Measurements from ENCODE around the gene SNAI3.

SNAI3 gene

DNA sequence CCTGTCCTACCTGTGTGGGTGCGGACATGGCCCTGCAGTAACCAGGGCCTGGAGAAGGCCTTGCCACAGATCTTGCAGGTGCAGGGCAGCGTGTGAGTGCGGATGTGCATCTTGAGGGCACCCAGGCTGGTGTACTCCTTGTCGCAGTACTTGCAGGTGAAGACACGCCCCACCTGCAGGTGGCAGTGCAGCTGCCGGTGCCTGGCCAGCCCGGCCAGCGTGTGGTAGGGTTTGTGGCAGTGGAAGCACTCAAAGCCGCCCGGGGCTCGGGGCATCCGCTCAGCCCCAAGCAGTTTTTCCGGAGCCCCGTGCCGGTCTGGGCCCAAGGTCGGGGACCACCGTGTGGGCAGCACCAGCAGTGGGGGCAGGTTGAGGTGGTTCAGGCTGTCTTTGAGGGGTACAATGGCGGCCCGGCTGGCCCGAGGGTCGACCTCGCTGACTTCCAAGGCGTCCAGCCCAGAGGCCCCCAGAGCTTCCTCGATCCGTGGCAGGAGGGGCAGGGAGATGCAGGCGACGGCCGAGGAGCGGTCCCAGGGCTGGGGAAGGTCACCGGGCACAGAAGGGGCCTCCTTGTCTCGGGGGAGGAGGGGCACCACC, 5.1 kb downstream of the SNAI3 start:
- Histone ChIP-seq H3K27ac (ENCODE audit: low read length) (peak overlapping the region; percentile 68), H3K4me1 (ENCODE audit: low read length) (peaks cover 42% of the 10 kb centered on the region), H3K4me2 (ENCODE audit: low read length) (peak overlapping the region; percentile 95), H3K9ac (ENCODE audit: low read length) (peak overlapping the region; percentile 62), H3K4me3 (ENCODE audit: low read length) (peak overlapping the region; percentile 74), H4K20me1 (ENCODE audit: insufficient read depth, low read length) (no peaks in the 10 kb centered on the region), H3K27me3 (ENCODE audit: low read depth, low read length) (peaks cover 24% of the 10 kb centered on the region), H3K9me3 (ENCODE audit: insufficient read depth, low read length) (no peaks in the 10 kb centered on the region), H2AFZ (ENCODE audit: low read depth, low read length) (0 out of 2 replicates have a peak overlapping the region, but pooled peaks have one; percentile 3), H3K36me3 (replicated peaks; ENCODE audit: low read depth, low read length) (no peaks in the 10 kb centered on the region), H3K79me2 (ENCODE audit: low read length) (no peaks in the 10 kb centered on the region)
- peak; percentile 75 for TF ChIP-seq CTCF (IDR thresholded peaks at IDR 0.05; ENCODE audit: low read depth, low read length)
- TF ChIP-seq EZH2phosphoT487 (IDR thresholded peaks at IDR 0.05; ENCODE audit: low read depth): no peak

DNA sequence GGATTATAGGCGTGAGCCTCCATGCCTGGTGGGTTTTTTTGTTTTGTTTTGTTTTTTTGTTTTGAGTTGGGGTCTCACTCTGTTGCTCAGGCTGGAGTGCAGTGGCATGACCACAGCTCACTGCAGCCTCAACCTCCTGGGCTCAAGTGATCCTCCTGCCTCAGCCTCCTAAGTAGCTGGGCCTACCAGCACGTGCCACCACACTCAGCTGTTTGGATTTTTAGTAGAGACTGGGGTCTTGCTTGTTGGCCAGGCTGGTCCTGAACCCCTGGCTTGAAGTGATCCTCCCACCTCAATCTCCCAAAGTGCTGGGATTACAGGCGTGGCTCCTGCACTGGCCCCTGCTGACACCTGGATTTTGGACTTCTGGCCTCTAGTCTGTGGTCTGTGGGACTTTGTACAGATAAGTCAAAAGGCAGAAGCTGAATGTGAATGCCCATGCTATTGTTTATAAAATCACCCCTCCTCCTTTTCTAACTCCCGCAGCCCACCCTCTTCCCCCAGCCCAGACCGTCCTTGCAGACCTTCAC, 5.7 kb downstream of the SNAI3 start:
- H3K27ac ChIP-seq (ENCODE audit: low read length): no peak overlapping the region
- no peaks in the 10 kb centered on the region for H4K20me1 ChIP-seq (ENCODE audit: insufficient read depth, low read length)
- peaks cover 39% of the 10 kb centered on the region for H3K4me1 ChIP-seq (ENCODE audit: low read length)
- H3K4me2 ChIP-seq (ENCODE audit: low read length): peak overlapping the region; percentile 95
- H2AFZ ChIP-seq (ENCODE audit: low read depth, low read length): no peak overlapping the region
- peak overlapping the region; percentile 62; the same call in 1 of the 2 replicates for H3K9ac ChIP-seq (ENCODE audit: low read length)
- TF ChIP-seq EZH2phosphoT487 (IDR thresholded peaks at IDR 0.05; ENCODE audit: low read depth): no peak
- no peak for TF ChIP-seq CTCF (IDR thresholded peaks at IDR 0.05; ENCODE audit: low read depth, low read length)
- H3K27me3 ChIP-seq (ENCODE audit: low read depth, low read length): peaks cover 21% of the 10 kb centered on the region
- H3K9me3 ChIP-seq (ENCODE audit: insufficient read depth, low read length): no peaks in the 10 kb centered on the region
- H3K4me3 ChIP-seq (ENCODE audit: low read length): peak overlapping the region; percentile 74
- no peaks in the 10 kb centered on the region for H3K36me3 ChIP-seq (replicated peaks; ENCODE audit: low read depth, low read length)
- no peaks in the 10 kb centered on the region for H3K79me2 ChIP-seq (ENCODE audit: low read length)

DNA sequence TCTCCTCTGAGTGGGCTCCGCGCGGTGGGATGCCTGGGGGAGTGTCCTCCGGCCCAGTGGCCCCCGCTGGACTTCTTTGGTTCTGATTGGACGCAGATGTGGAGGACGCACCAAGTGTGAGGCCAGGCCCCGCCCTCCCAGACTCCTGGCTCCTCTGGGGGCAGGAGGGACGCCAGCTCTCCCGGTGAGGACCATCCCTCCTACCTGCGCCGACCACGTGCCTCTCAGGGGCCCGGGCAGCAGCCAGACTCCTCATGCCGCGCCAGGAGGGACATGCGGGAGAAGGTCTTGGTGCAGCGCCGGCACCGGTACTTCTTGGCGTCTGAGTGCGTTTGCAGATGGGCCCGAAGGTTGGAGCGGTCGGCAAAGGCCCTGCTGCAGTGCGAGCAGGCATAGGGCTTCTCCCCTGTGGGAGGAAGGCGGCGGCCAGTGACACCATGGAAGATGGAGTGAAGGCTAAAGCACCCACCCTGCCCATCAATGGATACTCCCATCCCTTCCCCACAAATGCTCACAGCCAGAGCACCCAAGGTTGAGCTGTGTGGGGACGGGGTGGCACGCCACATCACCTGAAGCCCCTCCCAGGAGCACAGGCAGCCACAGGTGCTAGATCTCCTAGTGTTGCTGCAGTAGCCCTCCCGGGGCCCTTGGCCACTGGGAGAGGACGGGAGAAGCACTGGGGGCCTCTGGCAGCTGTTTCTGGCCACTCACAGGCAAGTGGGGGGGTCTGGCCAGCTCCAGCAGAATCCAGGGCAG, 7.9 kb downstream of the SNAI3 start:
- Histone ChIP-seq H3K4me3 (ENCODE audit: low read length) (no peak overlapping the region), H3K9me3 (ENCODE audit: insufficient read depth, low read length) (no peaks in the 10 kb centered on the region), H3K9ac (ENCODE audit: low read length) (no peak overlapping the region), H3K27ac (ENCODE audit: low read length) (no peak overlapping the region), H2AFZ (ENCODE audit: low read depth, low read length) (no peak overlapping the region), H4K20me1 (ENCODE audit: insufficient read depth, low read length) (no peaks in the 10 kb centered on the region), H3K36me3 (replicated peaks; ENCODE audit: low read depth, low read length) (no peaks in the 10 kb centered on the region), H3K27me3 (ENCODE audit: low read depth, low read length) (no peaks in the 10 kb centered on the region), H3K4me2 (ENCODE audit: low read length) (no peak overlapping the region), H3K79me2 (ENCODE audit: low read length) (no peaks in the 10 kb centered on the region), H3K4me1 (ENCODE audit: low read length) (peaks cover 20% of the 10 kb centered on the region)
- TF ChIP-seq CTCF (IDR thresholded peaks at IDR 0.05; ENCODE audit: low read depth, low read length): no peak
- no peak for TF ChIP-seq EZH2phosphoT487 (IDR thresholded peaks at IDR 0.05; ENCODE audit: low read depth)

DNA sequence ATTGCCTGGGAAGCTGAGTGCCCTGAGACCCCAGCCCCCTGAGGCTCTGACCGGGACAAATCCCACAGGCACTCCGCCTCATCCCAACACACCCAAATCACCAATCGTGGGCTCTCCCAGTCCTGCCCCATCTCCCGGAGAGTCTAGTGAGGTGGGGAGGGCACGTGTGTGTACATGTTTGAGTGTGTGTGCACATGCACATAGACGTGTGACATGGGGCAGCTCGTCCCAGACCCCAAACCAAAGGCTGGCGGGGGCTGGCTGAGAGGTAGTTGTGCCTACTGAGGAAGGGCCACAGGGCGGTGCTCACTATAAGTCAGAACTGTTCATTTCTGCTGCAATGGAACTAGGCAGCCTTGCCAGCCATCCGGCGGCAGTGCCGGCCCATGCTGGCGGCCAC, 8.6 kb downstream of the SNAI3 start:
- H3K4me2 ChIP-seq (ENCODE audit: low read length): no peak overlapping the region
- H3K9me3 ChIP-seq (ENCODE audit: insufficient read depth, low read length): no peaks in the 10 kb centered on the region
- no peak overlapping the region for H2AFZ ChIP-seq (ENCODE audit: low read depth, low read length)
- no peaks in the 10 kb centered on the region for H3K79me2 ChIP-seq (ENCODE audit: low read length)
- H4K20me1 ChIP-seq (ENCODE audit: insufficient read depth, low read length): no peaks in the 10 kb centered on the region
- no peak overlapping the region for H3K4me3 ChIP-seq (ENCODE audit: low read length)
- H3K9ac ChIP-seq (ENCODE audit: low read length): no peak overlapping the region
- H3K36me3 ChIP-seq (replicated peaks; ENCODE audit: low read depth, low read length): no peaks in the 10 kb centered on the region
- no peak for TF ChIP-seq CTCF (IDR thresholded peaks at IDR 0.05; ENCODE audit: low read depth, low read length)
- no peak overlapping the region for H3K27ac ChIP-seq (ENCODE audit: low read length)
- peaks cover 20% of the 10 kb centered on the region for H3K4me1 ChIP-seq (ENCODE audit: low read length)
- H3K27me3 ChIP-seq (ENCODE audit: low read depth, low read length): no peaks in the 10 kb centered on the region

Measured in OCI-LY3 (cell line).